GM08714 (cell line): ENCODE data around the gene PKHD1.

Experiments used
- H3K4me3 ChIP-seq: fragments of 200-500 bp; sonication (Bioruptor generic); 2 replicates; pipeline ENCODE4 v1.5.1; 2014; ENCODE audit warnings: mild to moderate bottlenecking, low read length, inconsistent platforms
- ZNF274 ChIP-seq: IDR thresholded peaks from 2 replicates; pipeline ENCODE4 v1.6.1; 2012; ENCODE audit warnings: mild to moderate bottlenecking, low read depth, low read length

The PKHD1 gene

GRCh38 chr6:51827580-51827979 is 259.8 kb downstream of the PKHD1 start:
- H3K4me3 ChIP-seq = no peak overlapping the region
- TF ChIP-seq ZNF274 = no peak

DNA sequence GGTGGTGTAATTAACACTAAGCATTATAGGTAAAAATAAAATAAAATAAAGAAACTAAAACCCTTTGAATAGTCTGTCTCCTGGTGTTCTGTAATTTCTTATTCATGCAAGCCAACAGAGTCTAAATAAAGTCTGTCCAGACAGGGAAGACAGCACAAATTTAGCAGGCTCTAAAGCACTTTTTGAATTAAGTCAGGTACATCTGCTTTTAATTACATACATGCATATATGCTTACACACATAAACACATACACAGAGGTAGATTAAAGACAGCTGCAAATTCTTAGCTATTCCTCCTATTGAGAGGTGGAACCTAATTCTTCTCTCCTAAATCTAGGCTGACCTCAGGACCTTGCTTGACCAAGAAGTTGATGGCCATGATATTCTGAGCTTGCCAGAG is 262.5 kb downstream of the PKHD1 start:
- no peak for TF ChIP-seq ZNF274
- H3K4me3 ChIP-seq = no peak overlapping the region

DNA sequence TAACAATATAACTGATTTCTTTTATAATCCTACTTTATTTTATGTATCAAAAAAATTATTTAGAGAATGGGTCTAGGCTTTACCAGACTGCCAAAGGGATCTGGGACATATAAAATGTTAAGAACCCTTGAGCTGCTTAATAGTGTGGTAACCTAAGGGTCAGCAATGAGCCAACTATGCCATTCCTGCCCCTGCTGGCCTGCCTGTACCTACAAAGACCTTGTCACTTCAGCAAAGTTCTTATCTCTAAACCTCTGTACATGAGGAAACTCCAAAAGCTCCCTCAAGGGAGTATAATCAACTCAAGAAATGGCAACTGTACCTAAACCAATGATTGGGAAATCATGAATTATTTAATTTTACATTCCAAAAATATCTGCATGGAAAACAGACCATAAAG is 266.9 kb downstream of the PKHD1 start:
- TF ChIP-seq ZNF274 = no peak
- no peak overlapping the region for H3K4me3 ChIP-seq

DNA sequence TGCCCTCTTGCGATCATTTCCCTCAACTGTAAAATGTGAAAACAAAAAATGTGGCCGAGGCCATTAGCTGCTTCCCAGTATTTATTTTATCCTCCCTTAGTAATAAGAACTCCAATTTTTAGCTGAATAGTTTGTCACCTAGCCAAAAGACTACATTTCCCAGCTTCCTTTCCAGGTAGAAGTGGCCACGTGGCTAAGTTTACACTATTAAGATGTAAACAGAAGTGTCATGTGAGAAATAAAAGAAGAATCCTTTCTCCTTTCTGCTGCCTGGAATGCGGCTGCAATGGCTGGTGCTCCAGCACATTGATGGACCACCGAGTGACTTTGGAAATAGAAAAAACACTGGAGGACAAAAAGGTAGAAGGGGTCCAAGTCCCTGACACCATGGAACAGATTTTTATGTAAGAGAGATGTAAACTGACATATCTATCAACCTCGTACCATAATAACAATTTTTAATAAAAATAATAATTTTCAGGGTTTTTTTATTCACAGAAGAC is 268.8 kb downstream of the PKHD1 start:
- TF ChIP-seq ZNF274 = no peak

DNA sequence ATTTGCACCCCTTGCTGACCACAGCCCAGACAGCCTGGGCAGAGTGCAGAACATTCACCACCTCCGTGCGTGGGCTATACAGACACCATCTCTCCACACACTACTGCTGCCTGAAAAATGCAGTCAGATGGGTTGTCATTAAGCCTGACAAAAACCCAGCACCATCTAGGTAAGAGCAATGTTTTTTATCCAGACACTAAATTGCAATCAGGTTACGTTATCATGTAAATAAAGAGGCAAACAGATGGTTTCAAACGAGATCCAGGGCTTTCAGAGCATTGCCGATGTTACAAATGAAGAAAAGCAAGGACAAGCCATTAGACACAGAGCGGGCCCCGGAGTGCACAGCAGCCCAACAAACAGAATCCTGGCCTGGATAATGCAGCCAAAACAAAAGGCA is 269.6 kb downstream of the PKHD1 start:
- TF ChIP-seq ZNF274 = no peak
- no peak overlapping the region for H3K4me3 ChIP-seq

More for the DNA sequence above, 268.8 kb downstream of the PKHD1 start:
- no peak overlapping the region for H3K4me3 ChIP-seq

- H3K4me3 ChIP-seq = no peak overlapping the region
- TF ChIP-seq ZNF274 = no peak
These were observed 273.0 kb downstream of the PKHD1 start for GRCh38 chr6:51814418-51814817.

DNA sequence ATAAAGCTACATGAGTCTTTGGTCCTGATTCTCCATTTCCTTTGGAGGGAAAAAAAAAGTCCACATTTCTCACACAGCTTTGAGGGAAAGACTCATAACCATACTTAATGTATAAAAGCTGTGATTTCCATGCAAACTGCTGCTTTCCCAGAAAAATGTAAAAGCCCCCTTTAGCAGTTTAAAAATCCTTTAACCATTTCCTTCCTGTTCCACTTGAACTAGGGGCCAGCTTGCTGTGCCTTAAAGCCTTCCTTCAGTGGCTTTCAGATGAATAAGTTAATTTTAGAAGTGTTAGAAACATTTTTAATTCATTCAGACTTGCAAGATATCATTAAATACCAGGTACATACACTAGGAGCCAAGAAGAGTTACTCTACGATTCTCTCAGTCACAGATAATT is 273.5 kb downstream of the PKHD1 start:
- H3K4me3 ChIP-seq = no peak overlapping the region
- TF ChIP-seq ZNF274 = no peak

- no peak overlapping the region for H3K4me3 ChIP-seq
- no peak for TF ChIP-seq ZNF274
These were observed 275.2 kb downstream of the PKHD1 start for GRCh38 chr6:51812231-51812630.

DNA sequence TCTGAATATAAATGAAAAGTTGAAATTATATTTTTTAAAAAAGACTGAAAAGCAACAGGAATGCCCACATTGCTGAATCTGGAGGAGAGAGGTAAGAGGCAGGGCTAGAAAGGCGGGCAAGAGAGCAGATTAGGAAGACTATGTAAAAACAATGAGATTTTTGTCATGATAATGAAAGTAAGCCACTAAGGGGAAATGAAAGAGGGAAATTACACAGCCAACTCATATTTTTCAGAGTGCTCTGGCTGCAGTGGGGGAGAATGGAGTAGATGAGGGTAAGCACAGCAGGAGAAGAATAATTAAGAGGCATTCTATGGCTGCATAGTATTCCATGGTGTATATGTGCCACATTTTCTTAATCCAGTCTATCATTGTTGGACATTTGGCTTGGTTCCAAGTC is 281.9 kb downstream of the PKHD1 start:
- TF ChIP-seq ZNF274 = no peak

GRCh38 chr6:51800603-51801002 is 286.8 kb downstream of the PKHD1 start:
- no peak overlapping the region for H3K4me3 ChIP-seq
- TF ChIP-seq ZNF274 = no peak

More for the DNA sequence above, 281.9 kb downstream of the PKHD1 start:
- no peak overlapping the region for H3K4me3 ChIP-seq

DNA sequence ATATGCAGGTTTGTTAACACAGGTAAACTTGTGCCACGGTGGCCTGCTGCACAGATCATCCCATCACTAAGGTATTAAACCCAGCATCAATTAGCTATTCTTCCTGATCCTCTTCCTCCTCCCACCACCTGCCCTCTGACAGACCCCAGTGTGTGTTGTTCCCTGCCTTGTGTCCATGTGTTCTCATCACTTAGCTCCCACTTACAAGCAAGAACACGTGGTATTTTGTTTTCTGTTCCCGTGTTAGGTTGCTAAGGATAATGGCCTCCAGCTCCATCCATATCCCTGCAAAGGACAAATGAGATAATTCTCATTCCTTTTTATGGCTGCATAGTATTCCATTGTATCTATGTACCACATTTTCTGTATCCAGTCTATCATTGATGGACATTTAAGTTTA is 294.0 kb downstream of the PKHD1 start:
- no peak for TF ChIP-seq ZNF274
- no peak overlapping the region for H3K4me3 ChIP-seq

DNA sequence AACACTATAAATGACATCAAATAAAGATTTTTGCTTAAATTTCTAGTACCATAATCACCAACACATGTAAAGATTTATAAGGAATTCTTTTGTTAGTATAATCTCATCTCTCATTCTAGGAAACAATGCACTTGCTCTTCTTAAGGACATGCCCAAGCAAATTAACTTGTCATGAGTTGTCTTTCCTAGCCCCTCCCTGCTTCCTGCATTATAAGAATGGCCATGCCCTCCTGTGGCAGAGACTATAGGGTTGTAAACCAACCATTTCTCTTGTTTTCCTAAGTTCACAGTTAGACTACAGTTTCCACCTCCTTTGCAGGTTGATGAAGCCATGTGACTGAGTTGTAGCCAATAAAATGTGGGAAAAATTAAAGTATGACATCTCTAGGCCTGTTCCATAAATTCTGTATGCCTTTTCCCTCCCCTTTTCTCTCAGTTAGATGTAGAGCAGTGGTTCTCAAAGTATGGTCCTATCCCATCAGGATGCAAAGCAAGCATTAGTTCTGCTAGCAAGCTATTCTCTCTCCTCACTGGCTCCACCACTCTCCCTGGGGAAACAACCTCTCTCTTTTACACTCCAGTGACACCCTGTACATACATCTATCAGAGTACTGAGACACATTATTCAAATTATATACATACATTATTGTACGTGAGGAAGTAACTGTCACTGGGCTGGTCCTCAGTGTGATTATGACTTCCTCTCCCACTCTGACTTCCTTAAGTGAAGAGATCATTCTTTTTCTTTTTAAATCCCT is 295.0 kb downstream of the PKHD1 start:
- no peak for TF ChIP-seq ZNF274
- no peak overlapping the region for H3K4me3 ChIP-seq

DNA sequence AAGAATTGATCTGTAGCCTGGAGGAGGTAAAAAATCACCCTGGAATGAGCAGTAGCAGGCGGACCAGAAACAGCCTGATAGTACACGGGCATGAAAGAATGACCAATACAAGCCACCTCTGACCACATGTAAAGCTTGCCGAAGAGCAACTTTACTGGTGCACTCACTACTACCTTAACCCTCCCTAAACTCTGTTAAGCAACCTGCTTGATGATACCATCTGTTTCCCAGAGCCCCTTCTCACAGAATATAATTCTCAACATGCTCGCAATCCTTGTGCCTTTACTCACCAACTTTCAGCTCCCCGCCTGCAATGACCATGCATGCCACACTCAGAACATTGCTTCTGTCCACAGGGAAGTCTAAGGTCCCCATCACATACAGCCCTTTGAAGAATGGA is 296.5 kb downstream of the PKHD1 start:
- TF ChIP-seq ZNF274 = no peak
- H3K4me3 ChIP-seq = no peak overlapping the region

- H3K4me3 ChIP-seq = no peak overlapping the region
- no peak for TF ChIP-seq ZNF274
These were observed 299.3 kb downstream of the PKHD1 start for GRCh38 chr6:51788121-51788520.

DNA sequence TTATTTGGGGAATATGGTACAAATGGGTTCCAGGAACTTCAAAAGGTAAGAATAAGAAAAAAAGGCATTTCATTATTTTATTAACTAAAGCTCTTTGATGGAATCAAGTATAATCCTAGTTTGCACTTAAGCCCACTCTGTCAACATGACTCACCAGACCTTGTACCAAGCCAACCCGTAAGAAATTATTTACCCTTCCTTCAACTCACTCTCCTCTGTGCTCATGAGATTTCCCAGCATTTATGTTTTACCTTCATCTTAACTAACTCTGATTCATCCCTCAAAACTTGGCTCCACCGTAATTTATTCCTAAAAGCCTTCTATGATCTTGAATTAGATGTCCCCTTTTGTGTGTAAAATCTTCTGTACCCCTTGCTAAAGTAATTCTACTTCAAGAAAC is 308.7 kb downstream of the PKHD1 start:
- H3K4me3 ChIP-seq = no peak overlapping the region
- TF ChIP-seq ZNF274 = no peak

GRCh38 chr6:51777618-51778017 is 309.8 kb downstream of the PKHD1 start:
- TF ChIP-seq ZNF274 = no peak
- no peak overlapping the region for H3K4me3 ChIP-seq
